IMR-90 (cell line): Measurements from ENCODE around the gene GEMIN2.

Source experiments
- CEBPB ChIP-seq: IDR thresholded peaks from 2 replicates; pipeline ENCODE4 v1.6.1; 2012; ENCODE audit warnings: low read depth, low read length, improper control_type of control experiment
- CTCF ChIP-seq: conservative IDR thresholded peaks from 2 replicates; pipeline ENCODE4 v1.5.1; 2012; ENCODE audit warnings: mild to moderate bottlenecking, low read depth, low read length, improper control_type of control experiment
- MAFK ChIP-seq: IDR thresholded peaks from 2 replicates; pipeline ENCODE4 v1.6.1; 2012; ENCODE audit warnings: low read depth, low read length, improper control_type of control experiment
- MAZ ChIP-seq: IDR thresholded peaks from 2 replicates; pipeline ENCODE4 v1.6.1; 2012; ENCODE audit warnings: low read depth, mild to moderate bottlenecking, low read length, improper control_type of control experiment, moderate library complexity, borderline replicate concordance
- POLR2A ChIP-seq: IDR thresholded peaks from 2 replicates; pipeline ENCODE4 v1.6.1; 2012; ENCODE audit warnings: mild to moderate bottlenecking, low read depth, low read length
- RCOR1 ChIP-seq: IDR thresholded peaks from 2 replicates; pipeline ENCODE4 v1.6.1; 2012; ENCODE audit warnings: mild to moderate bottlenecking, low read length, improper control_type of control experiment; ENCODE audit not compliant: insufficient replicate concordance
- SMC3 ChIP-seq: fragments of 150-350 bp; IDR thresholded peaks from 2 replicates; pipeline ENCODE4 v1.6.1; 2016; ENCODE audit warnings: low read depth, mild to moderate bottlenecking, antibody characterized with exemption, low read length, moderate library complexity
- USF2 ChIP-seq: fragments of 150-350 bp; IDR thresholded peaks from 2 replicates; pipeline ENCODE4 v1.6.1; 2017; ENCODE audit warnings: mild to moderate bottlenecking, antibody characterized with exemption, low read length, low read depth
- TF ChIP-seq, protein P1 (sequence below): fragments of 150-350 bp; IDR thresholded peaks from 2 replicates; pipeline ENCODE4 v1.6.1; 2016; ENCODE audit warnings: low read depth, mild to moderate bottlenecking, low read length, moderate library complexity, borderline replicate concordance

DNA sequence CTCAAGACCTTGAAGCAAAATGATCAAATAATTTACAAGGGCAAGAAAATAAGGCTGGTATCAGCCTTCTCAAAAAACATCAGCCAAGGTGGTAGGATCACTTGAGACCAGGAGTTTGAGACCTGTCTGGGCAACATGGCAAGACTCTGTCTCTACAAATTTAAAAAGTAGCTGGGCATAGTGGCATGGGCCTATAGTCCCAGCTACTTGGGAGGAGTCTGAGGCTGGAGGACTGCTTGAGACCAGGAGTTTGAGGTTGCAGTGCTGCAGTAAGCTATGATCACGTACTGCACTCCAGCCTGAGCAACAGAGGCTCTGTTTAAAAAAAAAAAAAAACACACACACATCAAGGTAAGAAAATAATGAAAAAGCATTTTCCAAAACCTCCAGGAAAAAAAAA is 33.2 kb upstream of the GEMIN2 start:
- no peak for TF ChIP-seq MAFK
- TF ChIP-seq POLR2A, result no peak
- TF ChIP-seq CTCF, result no peak
- TF ChIP-seq CEBPB, result no peak
- TF ChIP-seq SMC3, result no peak
- TF ChIP-seq RCOR1, result no peak
- TF ChIP-seq MAZ, result no peak
- TF ChIP-seq, protein P1, sequence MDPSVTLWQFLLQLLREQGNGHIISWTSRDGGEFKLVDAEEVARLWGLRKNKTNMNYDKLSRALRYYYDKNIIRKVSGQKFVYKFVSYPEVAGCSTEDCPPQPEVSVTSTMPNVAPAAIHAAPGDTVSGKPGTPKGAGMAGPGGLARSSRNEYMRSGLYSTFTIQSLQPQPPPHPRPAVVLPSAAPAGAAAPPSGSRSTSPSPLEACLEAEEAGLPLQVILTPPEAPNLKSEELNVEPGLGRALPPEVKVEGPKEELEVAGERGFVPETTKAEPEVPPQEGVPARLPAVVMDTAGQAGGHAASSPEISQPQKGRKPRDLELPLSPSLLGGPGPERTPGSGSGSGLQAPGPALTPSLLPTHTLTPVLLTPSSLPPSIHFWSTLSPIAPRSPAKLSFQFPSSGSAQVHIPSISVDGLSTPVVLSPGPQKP, result no peak
- no peak for TF ChIP-seq USF2
